ACC112 (cell line): ENCODE measurements around the gene NUB1.

ENCODE experiments used
- H2AFZ ChIP-seq: fragments of 200-600 bp; sonication (generic); one replicate; pipeline ENCODE4 v1.6.0; 2017; ENCODE audit warnings: antibody characterized with exemption, low read length; ENCODE audit not compliant: unreplicated experiment
- H3K27ac ChIP-seq: fragments of 200-600 bp; sonication (generic); 2 replicates; pipeline ENCODE4 v1.5.1; 2014; ENCODE audit warnings: low read depth, mild to moderate bottlenecking, antibody characterized with exemption, low read length, moderate library complexity
- H3K27me3 ChIP-seq: fragments of 200-600 bp; sonication (generic); 2 replicates; pipeline ENCODE4 v1.6.1; 2014; ENCODE audit warnings: mild to moderate bottlenecking, antibody characterized with exemption, low read length, moderate library complexity, mixed read lengths; ENCODE audit not compliant: insufficient read depth
- H3K36me3 ChIP-seq: fragments of 200-600 bp; sonication (generic); 2 replicates; pipeline ENCODE4 v1.6.1; 2016; ENCODE audit warnings: mild to moderate bottlenecking, antibody characterized with exemption, low read length, moderate library complexity, mixed read lengths; ENCODE audit not compliant: insufficient read depth
- H3K4me1 ChIP-seq: fragments of 200-600 bp; sonication (generic); one replicate; pipeline ENCODE4 v1.6.1; 2016; ENCODE audit warnings: low read length, mixed read lengths; ENCODE audit not compliant: insufficient read depth, unreplicated experiment, control insufficient read depth
- H3K4me3 ChIP-seq: fragments of 200-600 bp; sonication (generic); 2 replicates; pipeline ENCODE4 v1.5.1; 2014; ENCODE audit warnings: mild to moderate bottlenecking, low read depth, low read length
- H3K79me2 ChIP-seq: fragments of 200-600 bp; sonication (generic); one replicate; pipeline ENCODE4 v1.6.0; 2016; ENCODE audit warnings: low read length; ENCODE audit not compliant: control insufficient read depth, unreplicated experiment, insufficient read depth

The NUB1 gene

GRCh38 chr7:151382079-151382885 lies 40.7 kb downstream of the NUB1 start:
- no peak overlapping the region for H3K27ac ChIP-seq
- no peak overlapping the region for H2AFZ ChIP-seq
- no peaks in the 10 kb centered on the region for H3K79me2 ChIP-seq
- H3K36me3 ChIP-seq: no peaks in the 10 kb centered on the region
- no peak overlapping the region for H3K4me3 ChIP-seq
- peaks cover 28% of the 10 kb centered on the region for H3K27me3 ChIP-seq
- H3K4me1 ChIP-seq: no peaks in the 10 kb centered on the region

DNA sequence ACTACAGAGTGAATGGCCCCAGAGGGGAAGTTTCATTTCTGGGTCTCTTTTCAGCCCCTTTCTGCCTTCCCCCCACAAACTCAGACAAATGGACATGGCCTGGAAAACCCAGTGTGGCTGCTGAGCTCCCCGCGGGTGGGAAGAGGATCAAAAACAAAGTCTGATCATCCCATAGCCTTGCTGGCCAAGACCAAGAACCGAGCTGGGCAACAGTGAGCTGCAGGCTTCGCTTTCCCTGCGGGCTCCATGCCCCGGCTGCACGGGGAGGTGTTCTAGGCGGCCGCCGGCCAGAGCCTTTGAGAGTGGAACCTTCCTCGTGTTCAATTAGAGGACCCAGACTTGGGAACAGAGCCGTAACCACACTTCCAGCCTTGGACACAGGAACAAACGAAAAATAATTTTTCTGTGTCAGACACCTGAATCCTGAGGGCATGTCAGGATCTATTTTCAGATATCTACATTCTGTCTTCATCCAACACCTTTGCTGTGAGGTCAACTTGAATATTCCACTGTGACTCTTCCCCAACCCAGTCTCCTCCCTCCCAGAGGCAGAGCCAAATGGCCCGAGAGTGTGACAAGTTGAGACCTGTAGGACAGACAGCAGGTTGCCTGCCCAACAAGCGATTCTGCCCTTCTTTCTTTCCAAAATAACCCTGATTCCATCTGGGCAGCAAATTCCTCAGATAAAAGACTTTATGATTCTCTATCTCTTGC lies 42.2 kb downstream of the NUB1 start:
- no peaks in the 10 kb centered on the region for H3K36me3 ChIP-seq
- no peak overlapping the region for H3K27ac ChIP-seq
- H3K27me3 ChIP-seq: peaks cover 28% of the 10 kb centered on the region
- no peak overlapping the region for H3K4me3 ChIP-seq
- H3K79me2 ChIP-seq: no peaks in the 10 kb centered on the region
- no peaks in the 10 kb centered on the region for H3K4me1 ChIP-seq
- H2AFZ ChIP-seq: no peak overlapping the region

- Histone ChIP-seq H2AFZ (no peak overlapping the region), H3K4me1 (no peaks in the 10 kb centered on the region), H3K27me3 (peaks cover 28% of the 10 kb centered on the region), H3K79me2 (no peaks in the 10 kb centered on the region), H3K4me3 (no peak overlapping the region), H3K27ac (no peak overlapping the region), H3K36me3 (no peaks in the 10 kb centered on the region)
These were observed 42.7 kb downstream of the NUB1 start for GRCh38 chr7:151384352-151384697.

GRCh38 chr7:151384776-151385625 lies 43.4 kb downstream of the NUB1 start:
- peaks cover 28% of the 10 kb centered on the region for H3K27me3 ChIP-seq
- no peak overlapping the region for H2AFZ ChIP-seq
- no peaks in the 10 kb centered on the region for H3K79me2 ChIP-seq
- H3K4me3 ChIP-seq: no peak overlapping the region
- no peaks in the 10 kb centered on the region for H3K4me1 ChIP-seq
- no peaks in the 10 kb centered on the region for H3K36me3 ChIP-seq
- no peak overlapping the region for H3K27ac ChIP-seq

DNA sequence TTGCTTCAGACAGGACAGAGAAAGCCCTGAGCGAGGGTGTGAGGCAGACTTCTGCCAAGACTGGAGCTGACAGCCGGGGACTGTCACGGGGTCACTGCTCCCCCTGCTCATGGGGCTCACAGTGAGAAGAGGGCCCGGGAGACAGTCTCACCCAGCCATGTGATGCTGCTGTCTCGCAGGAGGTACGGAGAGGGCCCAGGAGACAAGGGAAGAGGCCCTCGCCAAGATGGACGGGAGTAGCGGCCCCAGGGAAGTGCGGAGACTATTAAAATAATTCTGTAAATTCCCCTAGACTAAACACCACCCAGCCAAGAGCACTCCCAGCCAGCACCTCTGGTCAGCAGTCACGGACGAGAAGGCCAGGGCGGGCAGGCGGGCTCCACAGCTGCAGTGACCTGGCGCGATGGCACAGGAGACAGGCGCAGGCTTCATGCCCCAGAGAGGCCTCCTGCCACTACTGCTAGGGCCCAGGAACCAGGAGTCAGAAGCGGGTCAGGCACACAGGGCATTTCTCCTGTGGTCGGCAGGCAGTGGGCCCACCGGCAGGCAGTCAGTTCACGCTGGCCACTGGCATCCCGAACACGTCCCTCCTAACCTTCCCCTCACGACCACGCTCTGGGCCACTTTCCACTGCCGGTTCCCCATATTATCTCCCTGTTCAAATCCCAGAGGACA lies 44.2 kb downstream of the NUB1 start:
- Histone ChIP-seq H2AFZ (no peak overlapping the region), H3K27me3 (peaks cover 28% of the 10 kb centered on the region), H3K79me2 (no peaks in the 10 kb centered on the region), H3K4me3 (no peak overlapping the region), H3K27ac (no peak overlapping the region), H3K4me1 (no peaks in the 10 kb centered on the region), H3K36me3 (no peaks in the 10 kb centered on the region)

DNA sequence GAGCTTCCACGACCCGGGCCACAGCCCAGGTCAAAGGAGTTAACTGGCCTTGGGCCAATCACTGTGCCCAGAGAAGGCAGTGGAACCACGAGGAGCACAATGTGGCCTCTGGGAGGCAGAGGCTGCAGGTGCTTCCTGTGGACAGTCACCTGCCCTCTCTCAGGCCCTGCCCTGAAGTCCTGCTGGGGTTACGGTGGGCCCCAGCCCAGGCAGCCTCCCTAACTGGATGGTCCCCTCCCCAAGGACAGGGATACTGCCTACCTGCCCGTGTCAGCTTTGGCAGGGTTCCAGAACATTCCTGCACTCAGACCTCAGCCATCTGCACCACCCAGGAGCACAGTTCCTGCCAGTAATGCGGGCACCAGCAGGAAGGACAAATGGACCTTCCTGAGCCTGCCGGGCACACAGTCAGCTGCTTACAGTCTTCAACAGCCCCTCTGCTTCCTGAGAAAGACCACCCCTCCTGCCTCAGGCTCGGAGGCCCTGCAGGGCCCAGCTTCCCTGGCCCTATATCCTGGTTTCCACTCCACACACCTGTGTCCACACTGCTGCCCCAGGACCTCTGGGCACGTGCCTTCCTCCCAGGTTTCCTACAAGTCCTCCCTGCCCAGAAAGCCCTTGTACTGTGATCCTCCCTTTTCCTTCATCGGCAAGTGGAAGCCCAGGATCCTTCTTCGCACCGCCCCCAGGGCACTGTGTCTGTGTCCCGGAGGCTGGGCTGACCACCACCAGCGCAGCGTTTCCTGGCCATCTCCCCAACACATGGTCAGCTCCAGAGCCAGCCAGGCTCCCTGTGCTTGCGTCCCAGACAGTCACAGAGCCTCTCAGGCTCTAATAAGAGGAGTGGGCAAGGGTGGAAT lies 44.9 kb downstream of the NUB1 start:
- no peak overlapping the region for H3K27ac ChIP-seq
- H3K79me2 ChIP-seq: no peaks in the 10 kb centered on the region
- no peaks in the 10 kb centered on the region for H3K36me3 ChIP-seq
- no peaks in the 10 kb centered on the region for H3K4me1 ChIP-seq
- no peak overlapping the region for H3K4me3 ChIP-seq
- peaks cover 22% of the 10 kb centered on the region for H3K27me3 ChIP-seq
- no peak overlapping the region for H2AFZ ChIP-seq

DNA sequence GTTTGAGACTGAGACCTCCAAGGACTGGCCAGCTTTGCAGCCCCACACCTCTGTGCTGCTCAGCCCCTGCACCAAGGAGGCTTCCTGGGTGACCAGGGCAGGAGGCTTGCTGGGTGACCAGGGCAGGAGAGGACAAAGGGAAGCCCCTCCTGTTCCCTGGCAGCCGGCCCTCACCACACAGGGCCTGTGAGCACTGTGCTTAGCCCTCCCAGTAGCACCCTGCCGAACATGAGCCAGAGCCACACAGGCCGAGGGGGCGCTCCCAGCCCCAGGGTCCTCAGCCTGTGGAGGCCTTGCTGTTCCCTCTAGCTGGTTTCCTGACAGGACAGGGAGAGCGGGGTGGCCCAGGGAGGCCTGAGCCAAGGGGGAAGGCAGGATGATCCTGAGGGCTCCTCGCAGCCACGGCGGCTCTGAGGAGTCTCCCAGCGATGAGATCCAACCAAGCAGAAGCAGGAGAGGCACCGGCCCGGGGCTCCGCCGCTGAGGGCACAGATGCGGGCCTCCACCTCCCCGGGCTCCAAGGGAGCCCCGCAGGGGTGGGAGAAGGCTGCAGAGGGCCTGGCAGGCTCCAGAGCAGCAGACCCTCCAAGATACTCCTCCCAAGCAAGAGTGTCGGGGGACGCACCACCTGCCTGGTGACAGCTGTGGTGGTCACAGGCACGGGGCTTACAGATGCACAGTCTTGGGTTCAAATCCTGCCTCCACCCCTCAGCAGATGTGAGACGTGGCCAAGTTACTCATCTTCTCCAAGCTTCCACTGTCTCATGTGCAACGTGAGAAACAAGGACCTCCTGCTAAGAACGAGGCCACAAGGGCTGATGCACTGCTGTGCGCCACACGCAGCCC lies 45.8 kb downstream of the NUB1 start:
- Histone ChIP-seq H3K27ac (no peak overlapping the region), H3K27me3 (peaks cover 14% of the 10 kb centered on the region), H3K4me3 (no peak overlapping the region), H3K79me2 (no peaks in the 10 kb centered on the region), H3K36me3 (no peaks in the 10 kb centered on the region), H3K4me1 (no peaks in the 10 kb centered on the region), H2AFZ (no peak overlapping the region)

DNA sequence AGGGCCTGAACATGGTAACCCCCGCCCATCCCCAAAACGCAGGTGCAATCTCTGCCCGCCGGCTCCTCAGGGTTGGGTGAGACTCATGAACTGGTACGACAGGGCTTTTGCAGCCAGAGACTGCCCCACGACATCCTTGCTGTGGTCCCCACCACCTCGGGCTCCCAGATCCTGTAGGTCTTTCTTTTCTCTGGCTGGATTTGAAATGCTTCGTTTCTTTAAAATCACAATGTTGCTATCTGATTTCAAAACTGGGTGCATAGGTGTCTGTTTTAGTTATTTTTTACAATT lies 46.3 kb downstream of the NUB1 start:
- Histone ChIP-seq H3K27ac (no peak overlapping the region), H3K4me1 (no peaks in the 10 kb centered on the region), H3K27me3 (peaks cover 8% of the 10 kb centered on the region; the same call in 1 of the 2 replicates), H3K4me3 (no peak overlapping the region), H3K36me3 (no peaks in the 10 kb centered on the region), H3K79me2 (no peaks in the 10 kb centered on the region), H2AFZ (no peak overlapping the region)

GRCh38 chr7:151388430-151388829 lies 46.8 kb downstream of the NUB1 start:
- Histone ChIP-seq H3K27me3 (peaks cover 8% of the 10 kb centered on the region; the same call in 1 of the 2 replicates), H3K79me2 (no peaks in the 10 kb centered on the region), H3K36me3 (no peaks in the 10 kb centered on the region), H3K4me3 (no peak overlapping the region), H2AFZ (no peak overlapping the region), H3K27ac (no peak overlapping the region), H3K4me1 (peaks cover 4% of the 10 kb centered on the region)
